Middle frontal gyrus (tissue), 1 donor: ENCODE data around the gene RASGRF1.
"Not testable (repeated sequence)": the region's sequence is repeated elsewhere in the genome, so short reads cannot be mapped to it uniquely, and the experiment has no call there.

Source experiments
- DNase-seq: peaks from one replicate; pipeline ENCODE4 v3.0.0-alpha.2; 2015; ENCODE audit warnings: low spot score; ENCODE audit errors: extremely low spot score

Gene RASGRF1

GRCh38 chr15:79042213-79042928 lies 48.2 kb downstream of the RASGRF1 start:
- DNase-seq: no peak

- no peak for DNase-seq
Measured at GRCh38 chr15:79041601-79042168, 48.9 kb downstream of the RASGRF1 start.

- DNase-seq: no peak
Measured at GRCh38 chr15:79037848-79038247, 52.7 kb downstream of the RASGRF1 start.

GRCh38 chr15:79036323-79036722 lies 54.3 kb downstream of the RASGRF1 start:
- no peak for DNase-seq

- DNase-seq: no peak
Measured at GRCh38 chr15:79035814-79036213, 54.8 kb downstream of the RASGRF1 start.

- DNase-seq: no peak
Measured at GRCh38 chr15:79035111-79035601, 55.4 kb downstream of the RASGRF1 start.

- no peak for DNase-seq
Measured at GRCh38 chr15:79034284-79034683, 56.3 kb downstream of the RASGRF1 start.

- DNase-seq: no peak
Measured at GRCh38 chr15:79032656-79033055, 57.9 kb downstream of the RASGRF1 start.

- DNase-seq: no peak
Measured at GRCh38 chr15:79031821-79032220, 58.8 kb downstream of the RASGRF1 start.

- no peak for DNase-seq
Measured at GRCh38 chr15:79031201-79031600, 59.4 kb downstream of the RASGRF1 start.

GRCh38 chr15:79030470-79030869 lies 60.1 kb downstream of the RASGRF1 start:
- no peak for DNase-seq

GRCh38 chr15:79028411-79028964 lies 62.1 kb downstream of the RASGRF1 start:
- DNase-seq: no peak

- DNase-seq: no peak
Measured at GRCh38 chr15:79027532-79028410, 62.8 kb downstream of the RASGRF1 start.

- no peak for DNase-seq
Measured at GRCh38 chr15:79025802-79026201, 64.8 kb downstream of the RASGRF1 start.

GRCh38 chr15:79025201-79025600 lies 65.4 kb downstream of the RASGRF1 start:
- no peak for DNase-seq

- not testable (repeated sequence) for DNase-seq
Measured at GRCh38 chr15:79024493-79024892, 66.1 kb downstream of the RASGRF1 start.

GRCh38 chr15:79023918-79024317 lies 66.7 kb downstream of the RASGRF1 start:
- no peak for DNase-seq

- no peak for DNase-seq
Measured at GRCh38 chr15:79023546-79023890, 67.1 kb downstream of the RASGRF1 start.

GRCh38 chr15:79018960-79019359 lies 71.6 kb downstream of the RASGRF1 start:
- DNase-seq: no peak

GRCh38 chr15:79017953-79018352 lies 72.6 kb downstream of the RASGRF1 start:
- no peak for DNase-seq

GRCh38 chr15:79016527-79017170 lies 73.9 kb downstream of the RASGRF1 start:
- no peak for DNase-seq
